HepG2 (cell line): ENCODE results near the gene FTCD. TPM values are rescaled to one million over a fixed set of nuclear protein-coding genes. Genes with fewer than 3 reads are reported as not detected.

Experiments used
- ATAC-seq: fragments of 200-7000 bp; cut with Tn5 transposase; 3 replicates; pipeline ENCODE4 v1.9.1; 2020; ENCODE audit warnings: mild to moderate bottlenecking, moderate library complexity
- BruUV-seq: library from RNA; stranded (reverse); fragments of 400-500 nt; replicated peaks from 2 replicates; lab custom pipeline; 2021; lab: Mats Ljungman, UMichigan
- CTCF ChIA-PET: fragments of 300-600 bp; formaldehyde crosslinking; extraction: SDS; loops from one replicate; lab custom pipeline; 2021; ENCODE audit warnings: low total read pairs, inconsistent platforms, low intra/inter-chr PET ratio; lab: Yijun Ruan, JAX
- POLR2A ChIA-PET: fragments of 350-600 bp; sonication (Branson Sonifier 250); formaldehyde crosslinking; loops from one replicate; lab custom pipeline; 2020; ENCODE audit warnings: antibody characterized with exemption, inconsistent platforms; lab: Yijun Ruan, JAX
- DNase-seq: peaks from one replicate; pipeline ENCODE4 v3.0.0-alpha.2; 2015; ENCODE audit warnings: low spot score
- FAIRE-seq: peaks from 3 replicates; lab custom pipeline; 2011; peaks lifted over from hg19 to GRCh38; lab: Jason Lieb, UNC
- H2AFZ ChIP-seq: one replicate; pipeline ENCODE4 v1.6.1; 2011; ENCODE audit warnings: low read length, inconsistent platforms
- H3K27ac ChIP-seq: fragments of 300-600 bp; 3 replicates; pipeline ENCODE4 v1.8.0; 2011; ENCODE audit warnings: mixed run types, mild to moderate bottlenecking, mixed read lengths, low read length, inconsistent platforms; ENCODE audit not compliant: insufficient read depth; ENCODE audit errors: extremely low read length
- H3K27me3 ChIP-seq, 2 experiments: fragments of 200-600 bp in 1 of 2; 2 replicates in 1 of 2; 3 replicates in 1 of 2; pipeline versions ENCODE4 v1.6.0 to v1.8.0; 2011; ENCODE audit warnings: low read length in 2 of 2, mild to moderate bottlenecking in 2 of 2, moderate library complexity in 2 of 2, inconsistent platforms in 1 of 2; ENCODE audit not compliant: insufficient read depth in 2 of 2, control insufficient read depth in 1 of 2
- H3K36me3 ChIP-seq, 2 experiments: fragments of 200-600 bp in 1 of 2; replicated peaks in 1 of 2; 2 replicates in 1 of 2; 3 replicates in 1 of 2; pipeline versions ENCODE4 v1.5.1 to v1.8.0; 2011; ENCODE audit warnings: low read length in 2 of 2, inconsistent platforms in 1 of 2; ENCODE audit not compliant: insufficient read depth in 2 of 2, control insufficient read depth in 1 of 2
- H3K4me1 ChIP-seq: 2 replicates; pipeline ENCODE4 v1.5.1; 2012; ENCODE audit warnings: low read length, inconsistent platforms; ENCODE audit not compliant: insufficient read depth
- H3K4me2 ChIP-seq: 2 replicates; pipeline ENCODE4 v1.6.0; 2011; ENCODE audit warnings: low read depth, low read length, inconsistent platforms
- H3K4me3 ChIP-seq, 3 experiments: fragments of 200-600 bp in 1 of 3; sonication (generic), shearing (Covaris generic) in 1 of 3; replicated peaks in 1 of 3; 2 replicates each; pipeline ENCODE4 v1.5.1; 2011 to 2016; ENCODE audit warnings: low read length in 3 of 3, inconsistent platforms in 2 of 3, low read depth in 2 of 3, mild to moderate bottlenecking in 2 of 3, control low read depth in 1 of 3, mixed read lengths in 1 of 3; ENCODE audit not compliant: insufficient read depth in 1 of 3
- H3K79me2 ChIP-seq: one replicate; pipeline ENCODE4 v1.6.1; 2011; ENCODE audit warnings: low read length, inconsistent platforms; ENCODE audit not compliant: insufficient read depth
- H3K9ac ChIP-seq: 2 replicates; pipeline ENCODE4 v1.6.0; 2011; ENCODE audit warnings: mild to moderate bottlenecking, low read depth, low read length, inconsistent platforms; ENCODE audit not compliant: insufficient read depth
- H3K9me3 ChIP-seq: 2 replicates; pipeline ENCODE4 v1.5.1; 2012; ENCODE audit warnings: mild to moderate bottlenecking, low read length
- H4K20me1 ChIP-seq: 2 replicates; pipeline ENCODE4 v1.6.0; 2011; ENCODE audit warnings: inconsistent platforms, mild to moderate bottlenecking, low read length, moderate library complexity; ENCODE audit not compliant: insufficient read depth
- CBX5 ChIP-seq: sonication (generic); formaldehyde crosslinking; IDR thresholded peaks from 2 replicates; pipeline ENCODE4 v1.4.0; 2020; ENCODE audit warnings: missing genetic modification reagents, borderline replicate concordance
- CREB3 ChIP-seq: sonication (generic); formaldehyde crosslinking; IDR thresholded peaks from 2 replicates; pipeline ENCODE4 v1.5.0; 2020; ENCODE audit warnings: missing genetic modification reagents
- ELF1 ChIP-seq: sonication (generic); formaldehyde crosslinking; IDR thresholded peaks from 2 replicates; pipeline ENCODE4 v1.4.0; 2020; ENCODE audit warnings: missing genetic modification reagents
- HMGXB3 ChIP-seq: sonication (generic); formaldehyde crosslinking; IDR thresholded peaks from 2 replicates; pipeline ENCODE4 v1.4.0; 2020; ENCODE audit warnings: missing genetic modification reagents, borderline replicate concordance
- HOXD1 ChIP-seq: sonication (generic); formaldehyde crosslinking; IDR thresholded peaks from 2 replicates; pipeline ENCODE4 v1.5.0; 2020; ENCODE audit warnings: missing genetic modification reagents
- POGZ ChIP-seq: sonication (generic); formaldehyde crosslinking; IDR thresholded peaks from 2 replicates; pipeline ENCODE4 v1.4.0; 2020; ENCODE audit warnings: mild to moderate bottlenecking, missing genetic modification reagents
- PRDM10 ChIP-seq: sonication (generic); formaldehyde crosslinking; IDR thresholded peaks from 2 replicates; pipeline ENCODE4 v1.4.0; 2020; ENCODE audit warnings: low read depth, missing genetic modification reagents
- REPIN1 ChIP-seq: sonication (generic); formaldehyde crosslinking; IDR thresholded peaks from 2 replicates; pipeline ENCODE4 v1.8.0; 2022; ENCODE audit warnings: missing genetic modification reagents, low read depth, mild to moderate bottlenecking, borderline replicate concordance
- SAP130 ChIP-seq: IDR thresholded peaks from 2 replicates; pipeline ENCODE4 v1.6.1; 2016; ENCODE audit warnings: low read depth
- ZBTB26 ChIP-seq: IDR thresholded peaks from 2 replicates; pipeline ENCODE4 v1.6.1; 2016; ENCODE audit warnings: missing compliant biosample characterization, missing genetic modification reagents, borderline replicate concordance
- ZNF44 ChIP-seq: sonication (generic); formaldehyde crosslinking; IDR thresholded peaks from 2 replicates; pipeline ENCODE4 v1.5.1; 2020; ENCODE audit warnings: mild to moderate bottlenecking, missing genetic modification reagents
- WGBS: methylation state at CpG from one replicate; pipeline ENCODE4 v1.1.6; 2017; ENCODE audit warnings: low lambda C conversion rate; 5-methylcytosine and 5-hydroxymethylcytosine counted together
- in situ Hi-C: cut with HindIII; loops from 2 replicates; pipeline ENCODE4 v1.10.0; 2017; ENCODE audit warnings: low pct_unique_long_range_greater_than_20kb; ENCODE audit not compliant: extremely low pct_ligation_motif_present
- intact Hi-C: fragments of 100-400 bp; cut with micrococcal nuclease; formaldehyde crosslinking; loops from one replicate; pipeline ENCODE4 v1.10.0; 2022; ENCODE audit not compliant: unreplicated experiment
- polyA plus RNA-seq, 8 experiments: library from polyadenylated mRNA; depleted of rRNA in 3 of 8; stranded (reverse) in 7 of 8; unstranded in 1 of 8; fragments of >200 nt; fragmentation: Illumina TruSeq in 4 of 8; extraction: Trizol in 4 of 8; gene quantifications; 2 replicates each; pipeline versions ENCODE4 v1.2.1 to v1.2.3, GENCODE V29; 2011 to 2016; ENCODE audit warnings: low read depth in 4 of 8, missing spikeins in 1 of 8, mixed read lengths in 1 of 8; ENCODE audit not compliant: insufficient read depth in 1 of 8
- total RNA-seq, 5 experiments: library from RNA; depleted of rRNA; stranded (reverse); fragments of >200 nt; fragmentation: Illumina TruSeq; extraction: Trizol; gene quantifications; 2 replicates each; pipeline ENCODE4 v1.2.3, GENCODE V29; 2016; ENCODE audit warnings: low read depth in 1 of 5

The FTCD gene
- total and polyA plus RNA-seq, 2 of the 13 experiments (the other 11 are each of a cell fraction or from before 2014, with no cell fraction given), result 75.7 to 105 TPM

GRCh38 chr21:46119144-46119636 lies 36.2 kb downstream of the FTCD start:
- FAIRE-seq (no peak), DNase-seq (no peak)
- no CpG with 5 or more reads among the region's 12 CpGs for WGBS

More at GRCh38 chr21:46119144-46119636, 36.2 kb downstream of the FTCD start:
- Histone ChIP-seq H3K36me3 (no peaks in the 10 kb centered on the region), H3K79me2 (no peaks in the 10 kb centered on the region), H3K9me3 (peaks cover 5% of the 10 kb centered on the region; the same call in 1 of the 2 replicates), H4K20me1 (no peaks in the 10 kb centered on the region), H3K27ac (no peak overlapping the region), H3K4me2 (no peak overlapping the region), H3K9ac (no peak overlapping the region), H3K4me3 (no peak overlapping the region), H3K4me1 (no peaks in the 10 kb centered on the region), H3K27me3 (peaks cover 5 to 33% of the 10 kb centered on the region in 2 experiments; a peak in 3 of 5 replicates), H2AFZ (no peak overlapping the region)
- TF ChIP-seq ELF1 (CRISPR knock-in tag) (no peak), POGZ (CRISPR knock-in tag) (no peak), PRDM10 (CRISPR knock-in tag) (no peak), SAP130 (CRISPR knock-in tag) (no peak), ZBTB26 (CRISPR knock-in tag) (no peak), REPIN1 (CRISPR knock-in tag) (no peak), HOXD1 (CRISPR knock-in tag) (no peak), ZNF44 (no peak), CREB3 (CRISPR knock-in tag) (no peak), CBX5 (CRISPR knock-in tag) (no peak), HMGXB3 (CRISPR knock-in tag) (no peak)
- in situ Hi-C loops, result no loop called here
- ChIA-PET CTCF (no interaction called here), POLR2A (no interaction called here)
- BruUV-seq, result no TSS peak
- intact Hi-C loops, result no loop called here
- peak; percentile 13; the same call in 2 of the 3 replicates for ATAC-seq
